PC-3 (cell line): Measurements from ENCODE around the gene MRPL43. TPM values are rescaled to one million over a fixed set of nuclear protein-coding genes. Genes with fewer than 3 reads are reported as not detected.

Source experiments
- ATAC-seq: fragments of 200-7000 bp; cut with Tn5 transposase; 2 replicates; pipeline ENCODE4 v1.9.1; 2020; ENCODE audit warnings: mild to moderate bottlenecking, moderate library complexity
- BruUV-seq: library from RNA; stranded (reverse); fragments of 400-500 nt; replicated peaks from 2 replicates; lab custom pipeline; 2021; lab: Mats Ljungman, UMichigan
- CTCF ChIA-PET: fragments of 300-600 bp; sonication (Branson Sonifier 250); formaldehyde crosslinking; loops from one replicate; lab custom pipeline; 2022; ENCODE audit warnings: antibody characterized with exemption; lab: Charles Lee
- POLR2A ChIA-PET: fragments of 300-600 bp; sonication (Branson Sonifier 250); formaldehyde crosslinking; loops from one replicate; lab custom pipeline; 2022; ENCODE audit warnings: antibody characterized with exemption; ENCODE audit not compliant: unreplicated experiment; lab: Charles Lee
- DNase-seq: peaks from one replicate; pipeline ENCODE4 v3.0.0-alpha.2; 2015
- H2AFZ ChIP-seq: fragments of 300-600 bp; sonication (generic); 2 replicates; pipeline ENCODE4 v1.6.0; 2016; ENCODE audit warnings: antibody characterized with exemption, low read length
- H3F3A ChIP-seq: fragments of 300-600 bp; sonication (generic); one replicate; pipeline ENCODE4 v1.6.0; 2017; ENCODE audit warnings: antibody characterized with exemption, low read length, control low read depth, mild to moderate bottlenecking; ENCODE audit not compliant: unreplicated experiment
- H3K27ac ChIP-seq: fragments of 300-600 bp; sonication (generic); 2 replicates; pipeline ENCODE4 v1.5.1; 2016; ENCODE audit warnings: mild to moderate bottlenecking, low read length
- H3K27me3 ChIP-seq: fragments of 300-600 bp; sonication (generic); 2 replicates; pipeline ENCODE4 v1.6.1; 2016; ENCODE audit warnings: low read length, mixed read lengths
- H3K36me3 ChIP-seq: fragments of 300-600 bp; sonication (generic); 2 replicates; pipeline ENCODE4 v1.6.1; 2016; ENCODE audit warnings: low read depth, mixed run types, low read length, mixed read lengths
- H3K4me1 ChIP-seq: fragments of 300-600 bp; sonication (generic); 2 replicates; pipeline ENCODE4 v1.5.1; 2016; ENCODE audit warnings: low read length; ENCODE audit not compliant: insufficient read depth
- H3K4me2 ChIP-seq: fragments of 300-600 bp; sonication (generic); 2 replicates; pipeline ENCODE4 v1.6.0; 2016; ENCODE audit warnings: low read length
- H3K4me3 ChIP-seq: fragments of 300-600 bp; sonication (generic); 2 replicates; pipeline ENCODE4 v1.5.1; 2016; ENCODE audit warnings: mild to moderate bottlenecking, low read length, mixed read lengths
- H3K79me2 ChIP-seq: fragments of 300-600 bp; sonication (generic); 2 replicates; pipeline ENCODE4 v1.6.1; 2017; ENCODE audit warnings: low read length, mixed read lengths
- H3K9ac ChIP-seq: fragments of 300-600 bp; sonication (generic); 2 replicates; pipeline ENCODE4 v1.6.0; 2016; ENCODE audit warnings: mild to moderate bottlenecking, low read length
- H3K9me2 ChIP-seq: fragments of 300-600 bp; sonication (generic); replicated peaks from 2 replicates; pipeline ENCODE4 v1.6.1; 2016; ENCODE audit warnings: mixed run types, low read length, mixed read lengths
- H3K9me3 ChIP-seq: fragments of 300-600 bp; sonication (generic); 2 replicates; pipeline ENCODE4 v1.6.1; 2016; ENCODE audit warnings: low read length, mixed read lengths
- H4K20me1 ChIP-seq: fragments of 300-600 bp; sonication (generic); 2 replicates; pipeline ENCODE4 v1.6.1; 2016; ENCODE audit warnings: low read length, mixed read lengths
- CTCF ChIP-seq: fragments of 300-600 bp; sonication (generic); conservative IDR thresholded peaks from 2 replicates; pipeline ENCODE4 v1.5.1; 2017; ENCODE audit warnings: antibody characterized with exemption, low read depth, mild to moderate bottlenecking, low read length
- EZH2 ChIP-seq: fragments of 300-600 bp; sonication (generic); IDR thresholded peaks from one replicate; pipeline ENCODE4 v1.6.1; 2017; ENCODE audit warnings: antibody characterized with exemption, mild to moderate bottlenecking, low read length; ENCODE audit not compliant: unreplicated experiment
- EZH2phosphoT487 ChIP-seq: fragments of 300-600 bp; sonication (generic); IDR thresholded peaks from 2 replicates; pipeline ENCODE4 v1.6.1; 2018; ENCODE audit warnings: mild to moderate bottlenecking, antibody characterized with exemption, low read length, borderline replicate concordance
- intact Hi-C: fragments of 100-400 bp; cut with micrococcal nuclease; formaldehyde crosslinking; loops from 2 replicates; pipeline ENCODE4 v1.9.0; 2023
- total RNA-seq: library from RNA; depleted of rRNA; stranded (reverse); fragments of >200 nt; gene quantifications from 2 replicates; pipeline ENCODE4 v1.2.3, GENCODE V29; 2014

MRPL43 gene
- total RNA-seq, 1 experiment from 2014 or later: 81.0 TPM

- ChIA-PET CTCF (no interaction called here), POLR2A (no interaction called here)
- TF ChIP-seq EZH2phosphoT487 (no peak), EZH2 (no peak), CTCF (no peak)
Measured at GRCh38 chr10:100966887-100967286, 20.4 kb downstream of the MRPL43 start.

DNA sequence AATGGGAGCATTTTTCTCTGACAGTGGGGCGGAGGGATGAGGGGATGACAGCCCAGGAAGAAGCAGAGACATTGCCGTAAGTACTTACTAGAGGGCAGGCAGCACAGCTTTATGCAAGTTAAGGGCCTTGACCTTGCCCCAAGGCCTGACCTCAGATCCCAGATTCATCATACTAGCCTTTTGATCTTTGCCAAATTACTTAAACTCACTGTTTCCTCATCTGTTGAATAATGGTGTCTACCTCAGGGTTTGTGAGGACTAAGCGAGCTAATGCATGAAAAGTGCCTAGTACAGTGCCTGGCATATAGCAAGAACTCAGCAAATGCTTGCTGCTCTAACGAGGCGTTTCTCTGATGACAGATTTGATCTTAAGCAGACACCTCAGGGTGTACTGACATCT is 21.5 kb downstream of the MRPL43 start:
- no peak overlapping the region for H3K4me2 ChIP-seq
- TF ChIP-seq EZH2 (no peak), CTCF (no peak), EZH2phosphoT487 (no peak)
- POLR2A ChIA-PET: no interaction called here
- H3K36me3 ChIP-seq: peaks cover 5% of the 10 kb centered on the region
- H3F3A ChIP-seq: no peaks in the 10 kb centered on the region
- H3K9ac ChIP-seq: no peak overlapping the region
- no peaks in the 10 kb centered on the region for H3K9me2 ChIP-seq
- peaks cover 6% of the 10 kb centered on the region; the same call in 1 of the 2 replicates for H3K4me1 ChIP-seq
- H4K20me1 ChIP-seq: no peaks in the 10 kb centered on the region
- H3K27ac ChIP-seq: no peak overlapping the region
- no peak overlapping the region for H3K4me3 ChIP-seq
- H3K79me2 ChIP-seq: no peaks in the 10 kb centered on the region
- no peak overlapping the region for H2AFZ ChIP-seq
- H3K9me3 ChIP-seq: no peaks in the 10 kb centered on the region
- DNase-seq (no peak), ATAC-seq (no peak)
- BruUV-seq: no TSS peak
- no peaks in the 10 kb centered on the region for H3K27me3 ChIP-seq
- intact Hi-C loops: no loop called here
- CTCF ChIA-PET: no interaction called here

More at GRCh38 chr10:100966887-100967286, 20.4 kb downstream of the MRPL43 start:
- H3K9ac ChIP-seq: no peak overlapping the region
- no peak overlapping the region for H2AFZ ChIP-seq
- peaks cover 3% of the 10 kb centered on the region for H3K36me3 ChIP-seq
- no TSS peak for BruUV-seq
- ATAC-seq (no peak), DNase-seq (no peak)
- peaks cover 6% of the 10 kb centered on the region; the same call in 1 of the 2 replicates for H3K4me1 ChIP-seq
- no peak overlapping the region for H3K4me3 ChIP-seq
- intact Hi-C loops: no loop called here
- H3K79me2 ChIP-seq: no peaks in the 10 kb centered on the region
- no peaks in the 10 kb centered on the region for H3K9me3 ChIP-seq
- no peaks in the 10 kb centered on the region for H3K9me2 ChIP-seq
- H3K27me3 ChIP-seq: no peaks in the 10 kb centered on the region
- no peaks in the 10 kb centered on the region for H3F3A ChIP-seq
- no peaks in the 10 kb centered on the region for H4K20me1 ChIP-seq
- H3K27ac ChIP-seq: no peak overlapping the region
- H3K4me2 ChIP-seq: no peak overlapping the region

- no peak overlapping the region for H3K4me3 ChIP-seq
- no peak overlapping the region for H3K4me2 ChIP-seq
- intact Hi-C loops: no loop called here
- H3K9ac ChIP-seq: no peak overlapping the region
- no peak overlapping the region for H3K27ac ChIP-seq
- DNase-seq: no peak
- H3K27me3 ChIP-seq: no peaks in the 10 kb centered on the region
- H4K20me1 ChIP-seq: no peaks in the 10 kb centered on the region
- TF ChIP-seq EZH2 (no peak), EZH2phosphoT487 (no peak)
- peaks cover 6% of the 10 kb centered on the region; the same call in 1 of the 2 replicates for H3K4me1 ChIP-seq
- no peaks in the 10 kb centered on the region for H3K79me2 ChIP-seq
- no peak overlapping the region for H2AFZ ChIP-seq
- no peaks in the 10 kb centered on the region for H3F3A ChIP-seq
- no peaks in the 10 kb centered on the region for H3K9me2 ChIP-seq
- H3K9me3 ChIP-seq: no peaks in the 10 kb centered on the region
- POLR2A ChIA-PET: no interaction called here
- no TSS peak for BruUV-seq
- ATAC-seq: no peak
- CTCF ChIA-PET: no interaction called here
- H3K36me3 ChIP-seq: peaks cover 17% of the 10 kb centered on the region
Measured at GRCh38 chr10:100963826-100964225, 23.5 kb downstream of the MRPL43 start.
